Endothelial cell of umbilical vein (primary cell): ENCODE results near the gene SENP2. TPM values are rescaled to one million over a fixed set of nuclear protein-coding genes. Genes with fewer than 3 reads are reported as not detected.

Experiments
- BruUV-seq: library from RNA; stranded (reverse); fragments of 400-500 nt; replicated peaks from 2 replicates; lab custom pipeline; 2021; lab: Mats Ljungman, UMichigan
- CTCF ChIA-PET: fragments of 300-600, 350-600 bp; sonication (Branson Sonifier 250); formaldehyde crosslinking; loops from one replicate; lab custom pipeline; 2021; ENCODE audit warnings: antibody characterized with exemption, inconsistent platforms; lab: Charles Lee
- POLR2A ChIA-PET: fragments of 300-600, 350-600 bp; sonication (Branson Sonifier 250); formaldehyde crosslinking; loops from one replicate; lab custom pipeline; 2021; ENCODE audit warnings: antibody characterized with exemption, inconsistent platforms; lab: Charles Lee
- DNase-seq: peaks from one replicate; pipeline ENCODE4 v3.0.0-alpha.2; 2011; ENCODE audit warnings: low read depth, low spot score
- FAIRE-seq: peaks from 2 replicates; lab custom pipeline; 2011; peaks lifted over from hg19 to GRCh38; lab: Jason Lieb, UNC
- H2AFZ ChIP-seq: 2 replicates; pipeline ENCODE4 v1.6.0; 2012; ENCODE audit warnings: low read depth, low read length, control low read depth, inconsistent platforms
- H3K27ac ChIP-seq: 2 replicates; pipeline ENCODE4 v1.5.1; 2011; ENCODE audit warnings: low read depth, mild to moderate bottlenecking, control low read depth, low read length, moderate library complexity; ENCODE audit not compliant: insufficient read depth
- H3K27me3 ChIP-seq, 2 experiments: 2 replicates each; pipeline versions ENCODE4 v1.6.0 to v1.6.1; 2011; ENCODE audit warnings: low read length in 2 of 2, mixed read lengths in 1 of 2; ENCODE audit not compliant: control insufficient read depth in 2 of 2, insufficient read depth in 2 of 2
- H3K36me3 ChIP-seq, 2 experiments: 2 replicates in 1 of 2; 3 replicates in 1 of 2; pipeline ENCODE4 v1.5.1; 2011; ENCODE audit warnings: low read length in 2 of 2, mild to moderate bottlenecking in 1 of 2, moderate library complexity in 1 of 2; ENCODE audit not compliant: control insufficient read depth in 2 of 2, insufficient read depth in 2 of 2; ENCODE audit errors: extremely low read depth in 1 of 2
- H3K4me1 ChIP-seq: 3 replicates; pipeline ENCODE4 v1.5.1; 2011; ENCODE audit warnings: mild to moderate bottlenecking, low read length; ENCODE audit not compliant: control insufficient read depth, insufficient read depth; ENCODE audit errors: extremely low read depth
- H3K4me2 ChIP-seq: 2 replicates; pipeline ENCODE4 v1.6.1; 2011; ENCODE audit warnings: low read length, control low read depth, mixed read lengths; ENCODE audit not compliant: insufficient read depth
- H3K4me3 ChIP-seq, 3 experiments: fragments of 200-600 bp in 1 of 3; sonication (generic), shearing (Covaris generic) in 1 of 3; replicated peaks in 1 of 3; 2 replicates each; pipeline ENCODE4 v1.5.1; 2011 to 2016; ENCODE audit warnings: control low read depth in 3 of 3, low read length in 3 of 3, mild to moderate bottlenecking in 2 of 3, inconsistent platforms in 1 of 3, low read depth in 1 of 3, moderate library complexity in 1 of 3; ENCODE audit not compliant: insufficient read depth in 1 of 3
- H3K79me2 ChIP-seq: 2 replicates; pipeline ENCODE4 v1.6.0; 2012; ENCODE audit warnings: low read length, inconsistent platforms; ENCODE audit not compliant: control insufficient read depth, insufficient read depth
- H3K9ac ChIP-seq: replicated peaks from 2 replicates; pipeline ENCODE3; 2011; ENCODE audit warnings: low read length, control low read depth; ENCODE audit not compliant: insufficient read depth; ENCODE audit errors: extremely low read depth
- H3K9me1 ChIP-seq: replicated peaks from 3 replicates; pipeline ENCODE4 v1.6.0; 2011; ENCODE audit warnings: mild to moderate bottlenecking, low read length; ENCODE audit not compliant: control insufficient read depth, insufficient read depth; ENCODE audit errors: extremely low read depth
- H3K9me3 ChIP-seq: replicated peaks from 2 replicates; pipeline ENCODE4 v1.5.1; 2012; ENCODE audit warnings: low read length, inconsistent platforms; ENCODE audit not compliant: control insufficient read depth, insufficient read depth
- H4K20me1 ChIP-seq: replicated peaks from 2 replicates; pipeline ENCODE3; 2011; ENCODE audit warnings: mild to moderate bottlenecking, low read length; ENCODE audit not compliant: control insufficient read depth, insufficient read depth; ENCODE audit errors: extremely low read depth
- EZH2 ChIP-seq: IDR thresholded peaks from 2 replicates; pipeline ENCODE4 v1.6.1; 2012; ENCODE audit warnings: borderline replicate concordance, low read depth, mild to moderate bottlenecking, moderate library complexity, low read length, inconsistent platforms; ENCODE audit not compliant: severe bottlenecking
- FOS ChIP-seq: IDR thresholded peaks from 2 replicates; pipeline ENCODE4 v1.6.1; 2011; ENCODE audit warnings: mild to moderate bottlenecking, low read length, moderate library complexity, borderline replicate concordance; ENCODE audit not compliant: insufficient read depth
- GATA2 ChIP-seq: IDR thresholded peaks from 2 replicates; pipeline ENCODE4 v1.7.0; 2011; ENCODE audit warnings: low read depth, mild to moderate bottlenecking, moderate library complexity, mixed read lengths, low read length; ENCODE audit not compliant: insufficient read length, insufficient read depth
- JUN ChIP-seq: IDR thresholded peaks from 2 replicates; pipeline ENCODE4 v1.6.1; 2011; ENCODE audit warnings: borderline replicate concordance, low read depth; ENCODE audit not compliant: insufficient read length, insufficient read depth
- MYC ChIP-seq: IDR thresholded peaks from one replicate; pipeline ENCODE4 v1.6.1; 2011; ENCODE audit warnings: mild to moderate bottlenecking, low read depth, low read length
- POLR2A ChIP-seq: IDR thresholded peaks from 2 replicates; pipeline ENCODE4 v1.6.1; 2012; ENCODE audit warnings: low read depth, mild to moderate bottlenecking, control low read depth, low read length
- POLR2AphosphoS5 ChIP-seq: IDR thresholded peaks from 2 replicates; pipeline ENCODE4 v1.6.1; 2012; ENCODE audit warnings: low read depth, mild to moderate bottlenecking, control low read depth, low read length, moderate library complexity; ENCODE audit not compliant: insufficient read depth
- dilution Hi-C: fragments of 300-500 bp; cut with MboI; formaldehyde crosslinking; loops from one replicate; pipeline ENCODE4 v1.15.0; 2019; ENCODE audit warnings: low sequenced_read_pairs; ENCODE audit not compliant: extremely low pct_ligation_motif_present
- intact Hi-C: fragments of 100-400 bp; cut with micrococcal nuclease; formaldehyde crosslinking; loops from one replicate; pipeline ENCODE4 v1.10.0; 2022
- polyA plus RNA-seq, 4 experiments: library from polyadenylated mRNA; depleted of rRNA in 3 of 4; stranded (reverse) in 3 of 4; unstranded in 1 of 4; fragments of >200 nt; gene quantifications; 2 replicates each; pipeline versions ENCODE4 v1.2.1 to v1.2.3, GENCODE V29; 2011 to 2012; ENCODE audit warnings: missing spikeins in 1 of 4
- total RNA-seq: library from RNA; stranded (reverse); gene quantifications from 2 replicates; pipeline ENCODE4 v1.2.3, GENCODE V29; 2021
- TF ChIP-seq, protein P1 (sequence below), 2 donors: IDR thresholded peaks; 1 replicate in 1 of 2; 2 replicates in 1 of 2; pipeline ENCODE4 v1.5.1; 2011; ENCODE audit warnings: low read length in 2 of 2, mild to moderate bottlenecking in 2 of 2, moderate library complexity in 2 of 2, control low read depth in 1 of 2, inconsistent platforms in 1 of 2, low read depth in 1 of 2; ENCODE audit not compliant: insufficient read depth in 1 of 2; ENCODE audit errors: extremely low read depth in 1 of 2

Gene SENP2
- total and polyA plus RNA-seq, 2 donors (not counting 3 experiments of a cell fraction or from before 2014, with no cell fraction given): 3.8 to 40.4 TPM

- ChIA-PET CTCF (interaction anchor here (1.4 to 3.5 kb wide), 2 partner anchors 8 to 292 kb away, joined by 4 to 12 read pairs; no protein-coding TSS in a partner anchor), POLR2A (no interaction called here)
- BruUV-seq: no TSS peak
These were observed 65.9 kb downstream of the SENP2 start for GRCh38 chr3:185651971-185652370.

More at GRCh38 chr3:185651971-185652370, 65.9 kb downstream of the SENP2 start:
- no peak for TF ChIP-seq GATA2
- no peak for TF ChIP-seq POLR2A
- TF ChIP-seq FOS: no peak
- no peak for TF ChIP-seq JUN
- no peak for TF ChIP-seq POLR2AphosphoS5
- TF ChIP-seq, protein P1, sequence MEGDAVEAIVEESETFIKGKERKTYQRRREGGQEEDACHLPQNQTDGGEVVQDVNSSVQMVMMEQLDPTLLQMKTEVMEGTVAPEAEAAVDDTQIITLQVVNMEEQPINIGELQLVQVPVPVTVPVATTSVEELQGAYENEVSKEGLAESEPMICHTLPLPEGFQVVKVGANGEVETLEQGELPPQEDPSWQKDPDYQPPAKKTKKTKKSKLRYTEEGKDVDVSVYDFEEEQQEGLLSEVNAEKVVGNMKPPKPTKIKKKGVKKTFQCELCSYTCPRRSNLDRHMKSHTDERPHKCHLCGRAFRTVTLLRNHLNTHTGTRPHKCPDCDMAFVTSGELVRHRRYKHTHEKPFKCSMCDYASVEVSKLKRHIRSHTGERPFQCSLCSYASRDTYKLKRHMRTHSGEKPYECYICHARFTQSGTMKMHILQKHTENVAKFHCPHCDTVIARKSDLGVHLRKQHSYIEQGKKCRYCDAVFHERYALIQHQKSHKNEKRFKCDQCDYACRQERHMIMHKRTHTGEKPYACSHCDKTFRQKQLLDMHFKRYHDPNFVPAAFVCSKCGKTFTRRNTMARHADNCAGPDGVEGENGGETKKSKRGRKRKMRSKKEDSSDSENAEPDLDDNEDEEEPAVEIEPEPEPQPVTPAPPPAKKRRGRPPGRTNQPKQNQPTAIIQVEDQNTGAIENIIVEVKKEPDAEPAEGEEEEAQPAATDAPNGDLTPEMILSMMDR (IDR thresholded peaks at IDR 0.05; ENCODE audit: extremely low read depth in 1 of 2, insufficient read depth in 1 of 2, low read depth in 1 of 2, low read length in 2 of 2): no peak
- no peak for TF ChIP-seq EZH2
- TF ChIP-seq MYC: no peak
- H3K36me3 ChIP-seq: peaks cover 26 to 40% of the 10 kb centered on the region in 2 experiments
- H3K9ac ChIP-seq: no peak overlapping the region
- no peaks in the 10 kb centered on the region for H4K20me1 ChIP-seq
- H3K4me1 ChIP-seq: peaks cover 17% of the 10 kb centered on the region
- no peak overlapping the region for H2AFZ ChIP-seq
- FAIRE-seq: no peak
- H3K79me2 ChIP-seq: no peaks in the 10 kb centered on the region
- intact Hi-C loops (loop anchor here (10.0 kb wide), 1 partner anchor 893 kb away; the partner anchor contains the start of gene CRYGS), dilution Hi-C loops (no loop called here)
- no peak for DNase-seq
- no peak overlapping the region for H3K4me2 ChIP-seq
- H3K9me3 ChIP-seq: no peaks in the 10 kb centered on the region
- H3K4me3 ChIP-seq: no peak overlapping the region
- no peak overlapping the region for H3K27ac ChIP-seq
- H3K27me3 ChIP-seq: no peaks in the 10 kb centered on the region
- H3K9me1 ChIP-seq: no peaks in the 10 kb centered on the region
